OCI-LY3 (cell line): ENCODE data around the gene CAMKMT.

ENCODE experiments used
- EZH2phosphoT487 ChIP-seq: fragments of 200-600 bp; shearing (Covaris generic); IDR thresholded peaks from 2 replicates; pipeline ENCODE4 v1.6.1; 2018; ENCODE audit warnings: antibody characterized with exemption, mixed run types, low read depth
- TF ChIP-seq, protein P1 (sequence below): fragments of 200-600, 300-600 bp; sonication (generic); IDR thresholded peaks from 2 replicates; pipeline ENCODE4 v1.5.1; 2014; ENCODE audit warnings: antibody characterized with exemption, low read length, low read depth

DNA sequence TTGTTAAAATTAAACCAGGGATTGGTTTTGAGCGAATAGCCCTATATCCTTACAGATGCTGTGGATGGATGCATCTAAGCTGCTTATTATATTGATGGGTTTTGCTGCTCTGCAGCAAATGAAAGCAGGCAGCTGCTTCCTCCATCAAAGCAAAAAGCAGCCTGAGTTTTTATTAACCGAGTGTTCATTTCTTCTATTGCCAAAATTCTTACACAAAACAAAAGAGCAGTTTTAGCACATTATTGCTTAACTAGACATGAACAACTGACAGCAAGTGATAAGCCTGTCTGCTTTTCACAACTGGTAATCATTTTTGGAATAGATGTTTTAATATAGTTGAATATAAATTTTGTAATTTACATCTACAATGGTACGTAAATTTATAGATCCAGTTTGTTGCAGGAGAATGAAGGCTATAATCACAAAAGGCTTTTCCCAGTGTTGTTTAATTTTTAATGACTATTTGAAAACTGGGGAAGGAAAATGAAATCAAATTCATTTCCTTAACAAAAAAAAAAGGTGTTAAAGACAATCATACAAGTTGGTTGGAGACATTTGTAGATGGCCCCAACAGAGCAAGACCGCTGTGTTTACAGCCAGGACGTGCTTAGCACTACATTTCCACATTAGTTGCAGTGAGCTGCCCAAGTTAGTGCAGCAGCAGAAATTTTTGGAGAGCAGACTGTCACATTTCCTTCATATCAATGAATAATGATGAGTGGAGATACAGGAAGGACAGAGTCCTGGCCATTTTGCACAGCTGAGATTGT lies 326.1 kb downstream of the CAMKMT start:
- TF ChIP-seq, protein P1, sequence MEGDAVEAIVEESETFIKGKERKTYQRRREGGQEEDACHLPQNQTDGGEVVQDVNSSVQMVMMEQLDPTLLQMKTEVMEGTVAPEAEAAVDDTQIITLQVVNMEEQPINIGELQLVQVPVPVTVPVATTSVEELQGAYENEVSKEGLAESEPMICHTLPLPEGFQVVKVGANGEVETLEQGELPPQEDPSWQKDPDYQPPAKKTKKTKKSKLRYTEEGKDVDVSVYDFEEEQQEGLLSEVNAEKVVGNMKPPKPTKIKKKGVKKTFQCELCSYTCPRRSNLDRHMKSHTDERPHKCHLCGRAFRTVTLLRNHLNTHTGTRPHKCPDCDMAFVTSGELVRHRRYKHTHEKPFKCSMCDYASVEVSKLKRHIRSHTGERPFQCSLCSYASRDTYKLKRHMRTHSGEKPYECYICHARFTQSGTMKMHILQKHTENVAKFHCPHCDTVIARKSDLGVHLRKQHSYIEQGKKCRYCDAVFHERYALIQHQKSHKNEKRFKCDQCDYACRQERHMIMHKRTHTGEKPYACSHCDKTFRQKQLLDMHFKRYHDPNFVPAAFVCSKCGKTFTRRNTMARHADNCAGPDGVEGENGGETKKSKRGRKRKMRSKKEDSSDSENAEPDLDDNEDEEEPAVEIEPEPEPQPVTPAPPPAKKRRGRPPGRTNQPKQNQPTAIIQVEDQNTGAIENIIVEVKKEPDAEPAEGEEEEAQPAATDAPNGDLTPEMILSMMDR = no peak
- no peak for TF ChIP-seq EZH2phosphoT487
